DND-41 (cell line): ENCODE measurements around the gene PREX1.

Experiments used
- ATAC-seq: fragments of 200-7000 bp; cut with Tn5 transposase; 3 replicates; pipeline ENCODE4 v1.9.1; 2021; ENCODE audit warnings: low read depth; ENCODE audit not compliant: insufficient read depth
- DNase-seq: peaks from one replicate; pipeline ENCODE4 v3.0.0-alpha.2; 2020
- H2AFZ ChIP-seq: 2 replicates; pipeline ENCODE4 v1.6.0; 2012; ENCODE audit warnings: low read depth, low read length
- H3K27ac ChIP-seq: 2 replicates; pipeline ENCODE4 v1.5.1; 2012; ENCODE audit warnings: low read length, inconsistent platforms
- H3K27me3 ChIP-seq: fragments of 200-600 bp; sonication (generic); 2 replicates; pipeline ENCODE4 v1.6.0; 2012; ENCODE audit warnings: low read length, mild to moderate bottlenecking, inconsistent platforms; ENCODE audit not compliant: insufficient read depth, poor library complexity
- H3K36me3 ChIP-seq: 2 replicates; pipeline ENCODE4 v1.5.1; 2012; ENCODE audit warnings: low read length, inconsistent platforms; ENCODE audit not compliant: insufficient read depth
- H3K4me1 ChIP-seq: 2 replicates; pipeline ENCODE4 v1.5.1; 2012; ENCODE audit warnings: mild to moderate bottlenecking, low read length; ENCODE audit not compliant: insufficient read depth
- H3K4me2 ChIP-seq: 2 replicates; pipeline ENCODE4 v1.6.0; 2012; ENCODE audit warnings: mild to moderate bottlenecking, moderate library complexity, low read length, inconsistent platforms; ENCODE audit not compliant: insufficient read depth
- H3K4me3 ChIP-seq, 2 experiments: fragments of 200-600 bp in 1 of 2; shearing (Covaris generic) in 1 of 2; 2 replicates each; pipeline ENCODE4 v1.5.1; 2012 to 2016; ENCODE audit warnings: inconsistent platforms in 2 of 2, low read length in 2 of 2, mild to moderate bottlenecking in 2 of 2, low read depth in 1 of 2, moderate library complexity in 1 of 2
- H3K79me2 ChIP-seq: 2 replicates; pipeline ENCODE4 v1.6.0; 2012; ENCODE audit warnings: low read length, inconsistent platforms; ENCODE audit not compliant: insufficient read depth
- H3K9ac ChIP-seq: 2 replicates; pipeline ENCODE4 v1.6.0; 2012; ENCODE audit warnings: low read depth, mild to moderate bottlenecking, inconsistent platforms, low read length, moderate library complexity
- H3K9me3 ChIP-seq: 2 replicates; pipeline ENCODE4 v1.5.1; 2012; ENCODE audit warnings: low read length, moderate library complexity, mild to moderate bottlenecking, inconsistent platforms; ENCODE audit not compliant: insufficient read depth, severe bottlenecking
- H4K20me1 ChIP-seq: 2 replicates; pipeline ENCODE4 v1.6.0; 2012; ENCODE audit warnings: low read length; ENCODE audit not compliant: insufficient read depth
- EZH2 ChIP-seq: IDR thresholded peaks from 3 replicates; pipeline ENCODE4 v1.6.1; 2012; ENCODE audit warnings: borderline replicate concordance, low read depth, mild to moderate bottlenecking, moderate library complexity, low read length, inconsistent platforms; ENCODE audit not compliant: severe bottlenecking
- TF ChIP-seq, protein P1 (sequence below): IDR thresholded peaks from 2 replicates; pipeline ENCODE4 v1.5.1; 2012; ENCODE audit warnings: borderline replicate concordance, low read length, moderate library complexity, mild to moderate bottlenecking; ENCODE audit not compliant: poor library complexity, severe bottlenecking; ENCODE audit errors: extremely low read depth

The PREX1 gene

GRCh38 chr20:48735112-48735511, 92.7 kb downstream of the PREX1 start:
- H4K20me1 ChIP-seq = no peaks in the 10 kb centered on the region
- no peak overlapping the region for H3K4me3 ChIP-seq
- H3K9me3 ChIP-seq = no peaks in the 10 kb centered on the region
- ATAC-seq (no peak), DNase-seq (no peak)
- H3K27ac ChIP-seq = no peak overlapping the region
- H3K36me3 ChIP-seq = no peaks in the 10 kb centered on the region
- no peak overlapping the region for H3K9ac ChIP-seq
- H2AFZ ChIP-seq = no peak overlapping the region
- no peaks in the 10 kb centered on the region for H3K4me1 ChIP-seq
- no peaks in the 10 kb centered on the region for H3K27me3 ChIP-seq
- no peak overlapping the region for H3K4me2 ChIP-seq
- no peak for TF ChIP-seq EZH2
- TF ChIP-seq, protein P1, sequence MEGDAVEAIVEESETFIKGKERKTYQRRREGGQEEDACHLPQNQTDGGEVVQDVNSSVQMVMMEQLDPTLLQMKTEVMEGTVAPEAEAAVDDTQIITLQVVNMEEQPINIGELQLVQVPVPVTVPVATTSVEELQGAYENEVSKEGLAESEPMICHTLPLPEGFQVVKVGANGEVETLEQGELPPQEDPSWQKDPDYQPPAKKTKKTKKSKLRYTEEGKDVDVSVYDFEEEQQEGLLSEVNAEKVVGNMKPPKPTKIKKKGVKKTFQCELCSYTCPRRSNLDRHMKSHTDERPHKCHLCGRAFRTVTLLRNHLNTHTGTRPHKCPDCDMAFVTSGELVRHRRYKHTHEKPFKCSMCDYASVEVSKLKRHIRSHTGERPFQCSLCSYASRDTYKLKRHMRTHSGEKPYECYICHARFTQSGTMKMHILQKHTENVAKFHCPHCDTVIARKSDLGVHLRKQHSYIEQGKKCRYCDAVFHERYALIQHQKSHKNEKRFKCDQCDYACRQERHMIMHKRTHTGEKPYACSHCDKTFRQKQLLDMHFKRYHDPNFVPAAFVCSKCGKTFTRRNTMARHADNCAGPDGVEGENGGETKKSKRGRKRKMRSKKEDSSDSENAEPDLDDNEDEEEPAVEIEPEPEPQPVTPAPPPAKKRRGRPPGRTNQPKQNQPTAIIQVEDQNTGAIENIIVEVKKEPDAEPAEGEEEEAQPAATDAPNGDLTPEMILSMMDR = no peak
- H3K79me2 ChIP-seq = no peaks in the 10 kb centered on the region

DNA sequence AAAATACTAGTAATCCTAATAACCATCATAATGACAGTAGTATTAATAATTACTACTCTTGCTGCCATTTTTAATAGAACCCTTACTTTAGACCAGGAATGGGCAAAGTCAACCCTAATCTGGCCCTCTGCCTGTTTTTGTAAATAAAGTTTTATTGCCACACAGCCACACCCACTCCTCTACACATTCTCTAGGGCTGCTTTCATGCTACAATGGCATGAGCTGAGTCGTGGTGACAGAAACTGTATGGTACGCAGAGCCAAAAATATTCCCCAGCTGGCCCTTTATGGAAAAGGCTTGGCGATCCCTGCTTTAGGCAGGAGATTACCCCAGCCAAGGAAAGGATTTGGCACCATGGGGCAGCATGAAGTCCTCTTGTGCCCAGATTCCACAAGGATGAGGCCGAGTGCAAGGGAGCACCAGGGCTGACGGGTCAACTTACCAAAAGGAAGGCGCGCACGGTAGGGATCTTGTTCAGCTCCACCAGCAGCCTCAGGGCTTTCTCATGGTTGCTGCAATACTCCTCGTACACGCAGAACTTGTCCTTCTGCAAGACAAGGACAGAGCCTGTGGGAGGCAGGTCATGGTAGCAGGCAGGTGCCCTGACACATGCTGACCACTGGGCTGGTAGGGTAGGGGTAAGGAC, 93.6 kb downstream of the PREX1 start:
- Histone ChIP-seq H3K9ac (no peak overlapping the region), H3K79me2 (no peaks in the 10 kb centered on the region), H4K20me1 (no peaks in the 10 kb centered on the region), H2AFZ (no peak overlapping the region), H3K9me3 (no peaks in the 10 kb centered on the region), H3K4me1 (no peaks in the 10 kb centered on the region), H3K36me3 (no peaks in the 10 kb centered on the region), H3K27me3 (no peaks in the 10 kb centered on the region), H3K27ac (no peak overlapping the region), H3K4me3 (no peak overlapping the region), H3K4me2 (no peak overlapping the region)
- DNase-seq (no peak), ATAC-seq (no peak)
- TF ChIP-seq, protein P1 = no peak
- no peak for TF ChIP-seq EZH2

- H3K4me1 ChIP-seq = no peaks in the 10 kb centered on the region
- H3K4me3 ChIP-seq = no peak overlapping the region
- H3K36me3 ChIP-seq = no peaks in the 10 kb centered on the region
- H3K79me2 ChIP-seq = no peaks in the 10 kb centered on the region
- no peak overlapping the region for H3K9ac ChIP-seq
- ATAC-seq (peak; percentile 58), DNase-seq (no peak)
- H3K27ac ChIP-seq = no peak overlapping the region
- H3K27me3 ChIP-seq = no peaks in the 10 kb centered on the region
- no peaks in the 10 kb centered on the region for H4K20me1 ChIP-seq
- no peak overlapping the region for H3K4me2 ChIP-seq
- TF ChIP-seq, protein P1 = no peak
- TF ChIP-seq EZH2 = no peak
- no peaks in the 10 kb centered on the region for H3K9me3 ChIP-seq
- no peak overlapping the region for H2AFZ ChIP-seq
These were observed 94.5 kb downstream of the PREX1 start for GRCh38 chr20:48733296-48733790.
